Panc1 (cell line): Measurements from ENCODE around the gene USP19.

Experiments
- POLR2AphosphoS5 ChIP-seq: IDR thresholded peaks from 2 replicates; pipeline ENCODE4 v1.6.1; 2012; ENCODE audit warnings: mild to moderate bottlenecking, low read depth, low read length, moderate library complexity
- TCF7L2 ChIP-seq: IDR thresholded peaks from 2 replicates; pipeline ENCODE4 v1.6.1; 2011; ENCODE audit warnings: mild to moderate bottlenecking, low read depth, low read length, inconsistent platforms
- TF ChIP-seq, protein P1 (sequence below): fragments of 450-650 bp; IDR thresholded peaks from 2 replicates; pipeline ENCODE4 v1.5.1; 2017; ENCODE audit warnings: mild to moderate bottlenecking
- TF ChIP-seq, protein P2 (sequence below), 2 experiments: IDR thresholded peaks; 2 replicates each; pipeline ENCODE4 v1.6.1; 2011 to 2012; ENCODE audit warnings: low read depth in 2 of 2, control low read depth in 1 of 2, low read length in 1 of 2, mild to moderate bottlenecking in 1 of 2, moderate library complexity in 1 of 2; ENCODE audit not compliant: insufficient read depth in 1 of 2

DNA sequence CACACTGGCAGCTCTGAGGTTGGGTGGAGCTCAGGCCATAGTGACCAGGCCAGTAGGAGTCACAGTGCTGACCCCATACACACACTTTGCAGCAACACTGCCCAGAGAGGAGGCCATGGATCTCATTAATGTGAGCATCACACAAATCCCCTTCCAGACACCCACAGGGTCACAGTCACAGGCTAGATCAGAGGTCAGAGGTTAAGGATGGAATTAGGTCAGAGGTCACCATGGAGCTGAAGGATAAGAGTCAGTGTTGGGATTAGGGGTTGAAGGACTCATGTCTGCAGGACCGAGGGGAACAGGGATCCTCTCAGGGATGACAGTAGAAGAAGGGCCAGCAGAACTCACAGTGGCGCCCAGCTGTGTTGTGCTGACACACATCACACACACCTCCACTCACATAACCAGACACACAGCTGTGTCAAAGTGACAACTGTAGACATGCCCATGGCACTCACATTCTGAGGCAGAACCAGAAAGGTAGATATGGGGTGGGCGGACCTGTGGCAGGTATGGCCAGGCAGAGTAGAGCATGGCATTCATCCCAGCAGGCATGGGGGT lies 32.8 kb upstream of the USP19 start:
- TF ChIP-seq, protein P1, sequence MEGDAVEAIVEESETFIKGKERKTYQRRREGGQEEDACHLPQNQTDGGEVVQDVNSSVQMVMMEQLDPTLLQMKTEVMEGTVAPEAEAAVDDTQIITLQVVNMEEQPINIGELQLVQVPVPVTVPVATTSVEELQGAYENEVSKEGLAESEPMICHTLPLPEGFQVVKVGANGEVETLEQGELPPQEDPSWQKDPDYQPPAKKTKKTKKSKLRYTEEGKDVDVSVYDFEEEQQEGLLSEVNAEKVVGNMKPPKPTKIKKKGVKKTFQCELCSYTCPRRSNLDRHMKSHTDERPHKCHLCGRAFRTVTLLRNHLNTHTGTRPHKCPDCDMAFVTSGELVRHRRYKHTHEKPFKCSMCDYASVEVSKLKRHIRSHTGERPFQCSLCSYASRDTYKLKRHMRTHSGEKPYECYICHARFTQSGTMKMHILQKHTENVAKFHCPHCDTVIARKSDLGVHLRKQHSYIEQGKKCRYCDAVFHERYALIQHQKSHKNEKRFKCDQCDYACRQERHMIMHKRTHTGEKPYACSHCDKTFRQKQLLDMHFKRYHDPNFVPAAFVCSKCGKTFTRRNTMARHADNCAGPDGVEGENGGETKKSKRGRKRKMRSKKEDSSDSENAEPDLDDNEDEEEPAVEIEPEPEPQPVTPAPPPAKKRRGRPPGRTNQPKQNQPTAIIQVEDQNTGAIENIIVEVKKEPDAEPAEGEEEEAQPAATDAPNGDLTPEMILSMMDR = no peak
- TF ChIP-seq POLR2AphosphoS5 (no peak), TCF7L2 (no peak)
- TF ChIP-seq, protein P2, sequence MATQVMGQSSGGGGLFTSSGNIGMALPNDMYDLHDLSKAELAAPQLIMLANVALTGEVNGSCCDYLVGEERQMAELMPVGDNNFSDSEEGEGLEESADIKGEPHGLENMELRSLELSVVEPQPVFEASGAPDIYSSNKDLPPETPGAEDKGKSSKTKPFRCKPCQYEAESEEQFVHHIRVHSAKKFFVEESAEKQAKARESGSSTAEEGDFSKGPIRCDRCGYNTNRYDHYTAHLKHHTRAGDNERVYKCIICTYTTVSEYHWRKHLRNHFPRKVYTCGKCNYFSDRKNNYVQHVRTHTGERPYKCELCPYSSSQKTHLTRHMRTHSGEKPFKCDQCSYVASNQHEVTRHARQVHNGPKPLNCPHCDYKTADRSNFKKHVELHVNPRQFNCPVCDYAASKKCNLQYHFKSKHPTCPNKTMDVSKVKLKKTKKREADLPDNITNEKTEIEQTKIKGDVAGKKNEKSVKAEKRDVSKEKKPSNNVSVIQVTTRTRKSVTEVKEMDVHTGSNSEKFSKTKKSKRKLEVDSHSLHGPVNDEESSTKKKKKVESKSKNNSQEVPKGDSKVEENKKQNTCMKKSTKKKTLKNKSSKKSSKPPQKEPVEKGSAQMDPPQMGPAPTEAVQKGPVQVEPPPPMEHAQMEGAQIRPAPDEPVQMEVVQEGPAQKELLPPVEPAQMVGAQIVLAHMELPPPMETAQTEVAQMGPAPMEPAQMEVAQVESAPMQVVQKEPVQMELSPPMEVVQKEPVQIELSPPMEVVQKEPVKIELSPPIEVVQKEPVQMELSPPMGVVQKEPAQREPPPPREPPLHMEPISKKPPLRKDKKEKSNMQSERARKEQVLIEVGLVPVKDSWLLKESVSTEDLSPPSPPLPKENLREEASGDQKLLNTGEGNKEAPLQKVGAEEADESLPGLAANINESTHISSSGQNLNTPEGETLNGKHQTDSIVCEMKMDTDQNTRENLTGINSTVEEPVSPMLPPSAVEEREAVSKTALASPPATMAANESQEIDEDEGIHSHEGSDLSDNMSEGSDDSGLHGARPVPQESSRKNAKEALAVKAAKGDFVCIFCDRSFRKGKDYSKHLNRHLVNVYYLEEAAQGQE (IDR thresholded peaks at IDR 0.05; ENCODE audit: insufficient read depth in 1 of 2, low read depth in 2 of 2, low read length in 1 of 2) = no peak
